Caco-2 (cell line): ENCODE measurements around the gene SLC26A1. TPM values are rescaled to one million over a fixed set of nuclear protein-coding genes. Genes with fewer than 3 reads are reported as not detected.

Source experiments
- BruUV-seq: library from RNA; stranded (reverse); fragments of 400-500 nt; replicated peaks from 2 replicates; lab custom pipeline; 2021; lab: Mats Ljungman, UMichigan
- CTCF ChIA-PET: fragments of 300-600 bp; sonication (Branson Sonifier 250); formaldehyde crosslinking; loops from one replicate; lab custom pipeline; 2022; ENCODE audit warnings: antibody characterized with exemption; lab: Charles Lee
- POLR2A ChIA-PET: fragments of 300-600 bp; sonication (Branson Sonifier 250); formaldehyde crosslinking; loops from one replicate; lab custom pipeline; 2022; ENCODE audit warnings: antibody characterized with exemption; lab: Charles Lee
- DNase-seq, 2 experiments: peaks; one replicate each; pipeline versions ENCODE4 v3.0.0 to v3.0.0-alpha.2; 2020 to 2022
- H3K27me3 ChIP-seq: replicated peaks from 2 replicates; pipeline ENCODE4 v1.6.0; 2011; ENCODE audit warnings: low read length; ENCODE audit not compliant: control insufficient read depth, insufficient read depth
- H3K36me3 ChIP-seq: 2 replicates; pipeline ENCODE4 v1.5.1; 2011; ENCODE audit warnings: low read length; ENCODE audit not compliant: control insufficient read depth, insufficient read depth
- H3K4me1 ChIP-seq: fragments of 250-450 bp; sonication (Bioruptor Pico); 2 replicates; pipeline ENCODE4 v1.5.1; 2020; ENCODE audit warnings: mild to moderate bottlenecking
- H3K4me3 ChIP-seq: 2 replicates; pipeline ENCODE4 v1.5.1; 2011; ENCODE audit warnings: low read depth, mild to moderate bottlenecking, control low read depth, low read length
- H3K9me3 ChIP-seq: fragments of 250-450 bp; sonication (Bioruptor Pico); 2 replicates; pipeline ENCODE4 v1.5.1; 2020; ENCODE audit warnings: mild to moderate bottlenecking, moderate library complexity
- H3K27ac Mint-ChIP-seq: one replicate; pipeline ENCODE4 v1.8.0; 2022; ENCODE audit warnings: mixed read lengths; ENCODE audit not compliant: unreplicated experiment
- H3K27me3 Mint-ChIP-seq: one replicate; pipeline ENCODE4 v1.8.0; 2022; ENCODE audit warnings: mixed read lengths; ENCODE audit not compliant: insufficient read depth, unreplicated experiment
- H3K36me3 Mint-ChIP-seq: one replicate; pipeline ENCODE4 v1.8.0; 2022; ENCODE audit warnings: mild to moderate bottlenecking, mixed read lengths; ENCODE audit not compliant: insufficient read depth, unreplicated experiment
- H3K4me1 Mint-ChIP-seq: one replicate; pipeline ENCODE4 v1.8.0; 2022; ENCODE audit warnings: low read depth, mixed read lengths; ENCODE audit not compliant: unreplicated experiment
- H3K4me3 Mint-ChIP-seq: one replicate; pipeline ENCODE4 v1.8.0; 2022; ENCODE audit warnings: mild to moderate bottlenecking, moderate library complexity, mixed read lengths; ENCODE audit not compliant: unreplicated experiment
- H3K9me3 Mint-ChIP-seq: one replicate; pipeline ENCODE4 v1.8.0; 2022; ENCODE audit warnings: mixed read lengths; ENCODE audit not compliant: unreplicated experiment
- intact Hi-C: fragments of 100-400 bp; cut with micrococcal nuclease; formaldehyde crosslinking; loops from one replicate; pipeline ENCODE4 v1.10.0; 2022; ENCODE audit not compliant: unreplicated experiment
- total RNA-seq: library from RNA; stranded (reverse); gene quantifications from 2 replicates; pipeline ENCODE4 v1.2.3, GENCODE V29; 2022
- TF ChIP-seq, protein P1 (sequence below), 2 experiments: fragments of 200-600 bp in 1 of 2; IDR thresholded peaks; 1 replicate in 1 of 2; 2 replicates in 1 of 2; pipeline versions ENCODE4 v1.5.1 to v1.8.0; 2011 to 2022; ENCODE audit warnings: antibody characterized with exemption in 1 of 2, control low read depth in 1 of 2, inconsistent platforms in 1 of 2, low read depth in 1 of 2, low read length in 1 of 2, mild to moderate bottlenecking in 1 of 2, moderate library complexity in 1 of 2; ENCODE audit not compliant: insufficient read depth in 1 of 2, severe bottlenecking in 1 of 2, unreplicated experiment in 1 of 2

Gene SLC26A1
- total RNA-seq, 1 experiment from 2014 or later, result 9.6 TPM

DNA sequence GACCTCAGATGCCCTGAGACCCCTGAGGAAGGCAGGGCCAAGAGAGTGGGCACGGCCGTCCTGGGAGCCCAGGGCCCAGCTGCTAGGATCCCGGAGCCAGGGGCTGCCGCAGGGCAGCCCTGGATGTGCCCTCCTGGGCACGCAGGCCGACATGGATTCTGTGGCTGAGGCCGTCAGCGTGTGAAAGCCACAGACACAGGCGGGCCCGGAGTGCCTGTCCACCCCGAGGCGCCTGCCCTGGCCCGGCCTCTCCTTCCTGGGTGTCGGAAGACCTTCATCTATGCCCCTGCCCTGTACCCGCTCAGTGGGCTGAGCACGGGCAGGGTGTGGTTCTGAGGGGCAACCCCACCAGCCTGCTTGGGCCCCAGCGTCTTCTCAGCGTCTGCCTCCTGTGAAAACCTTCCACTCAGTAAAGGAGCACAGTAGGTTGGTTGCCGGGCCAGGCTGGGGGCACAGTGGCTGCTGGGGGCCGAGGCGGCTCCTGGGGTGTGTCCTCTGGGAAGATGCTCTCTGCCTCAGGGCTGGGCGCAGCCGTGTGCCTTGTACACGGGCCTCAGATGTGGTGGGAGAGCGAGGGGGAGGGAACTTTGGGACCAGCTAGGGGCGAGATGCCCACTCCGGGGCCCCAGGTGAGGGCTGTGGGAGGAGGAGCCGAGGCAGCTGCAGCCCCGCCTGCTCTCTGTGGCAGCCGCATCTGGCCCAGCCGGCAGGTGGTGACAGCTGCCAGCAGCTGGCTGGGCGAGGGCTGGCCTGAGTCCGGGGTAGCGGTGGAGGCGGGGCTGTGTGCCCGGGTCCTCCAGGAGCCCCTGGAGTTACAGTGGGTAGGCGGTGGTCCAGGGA, 39.0 kb upstream of the SLC26A1 start:
- H3K4me1 Mint-ChIP-seq, result no peaks in the 10 kb centered on the region
- H3K27me3 ChIP-seq, result no peaks in the 10 kb centered on the region
- no peaks in the 10 kb centered on the region for H3K4me1 ChIP-seq
- TF ChIP-seq, protein P1, sequence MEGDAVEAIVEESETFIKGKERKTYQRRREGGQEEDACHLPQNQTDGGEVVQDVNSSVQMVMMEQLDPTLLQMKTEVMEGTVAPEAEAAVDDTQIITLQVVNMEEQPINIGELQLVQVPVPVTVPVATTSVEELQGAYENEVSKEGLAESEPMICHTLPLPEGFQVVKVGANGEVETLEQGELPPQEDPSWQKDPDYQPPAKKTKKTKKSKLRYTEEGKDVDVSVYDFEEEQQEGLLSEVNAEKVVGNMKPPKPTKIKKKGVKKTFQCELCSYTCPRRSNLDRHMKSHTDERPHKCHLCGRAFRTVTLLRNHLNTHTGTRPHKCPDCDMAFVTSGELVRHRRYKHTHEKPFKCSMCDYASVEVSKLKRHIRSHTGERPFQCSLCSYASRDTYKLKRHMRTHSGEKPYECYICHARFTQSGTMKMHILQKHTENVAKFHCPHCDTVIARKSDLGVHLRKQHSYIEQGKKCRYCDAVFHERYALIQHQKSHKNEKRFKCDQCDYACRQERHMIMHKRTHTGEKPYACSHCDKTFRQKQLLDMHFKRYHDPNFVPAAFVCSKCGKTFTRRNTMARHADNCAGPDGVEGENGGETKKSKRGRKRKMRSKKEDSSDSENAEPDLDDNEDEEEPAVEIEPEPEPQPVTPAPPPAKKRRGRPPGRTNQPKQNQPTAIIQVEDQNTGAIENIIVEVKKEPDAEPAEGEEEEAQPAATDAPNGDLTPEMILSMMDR (IDR thresholded peaks at IDR 0.05; ENCODE audit: insufficient read depth in 1 of 2, low read depth in 1 of 2, low read length in 1 of 2, severe bottlenecking in 1 of 2, unreplicated experiment in 1 of 2), result no peak
- DNase-seq, result no peak
- no peaks in the 10 kb centered on the region for H3K9me3 Mint-ChIP-seq
- no peaks in the 10 kb centered on the region for H3K9me3 ChIP-seq
- ChIA-PET POLR2A (no interaction called here), CTCF (no interaction called here)
- peaks cover 23% of the 10 kb centered on the region for H3K36me3 Mint-ChIP-seq
- no peak overlapping the region for H3K4me3 ChIP-seq
- no peak overlapping the region for H3K4me3 Mint-ChIP-seq
- intact Hi-C loops, result no loop called here
- BruUV-seq, result no TSS peak
- no peaks in the 10 kb centered on the region for H3K27me3 Mint-ChIP-seq
- H3K27ac Mint-ChIP-seq, result no peak overlapping the region
- H3K36me3 ChIP-seq, result no peaks in the 10 kb centered on the region

DNA sequence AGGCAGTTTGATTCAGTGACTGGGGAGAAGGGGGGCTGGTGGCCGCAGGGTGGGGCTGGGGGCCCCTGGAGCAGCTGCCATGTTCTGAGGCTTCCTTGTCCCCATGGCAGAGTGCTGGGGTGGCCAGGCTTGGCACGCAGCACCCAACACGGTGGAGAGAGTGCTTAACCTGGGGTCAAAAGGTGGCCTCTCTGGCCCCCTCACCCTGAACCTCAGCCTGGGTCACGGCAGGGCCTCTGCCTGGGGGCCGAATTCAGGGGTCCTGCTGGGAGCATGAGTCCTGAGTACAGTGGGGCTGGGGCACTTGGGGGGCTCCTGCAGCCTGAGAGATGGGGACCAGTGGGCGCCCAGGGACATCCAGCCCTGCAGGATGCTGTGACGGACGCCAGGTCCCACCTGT, 38.1 kb upstream of the SLC26A1 start:
- POLR2A ChIA-PET, result no interaction called here
- Mint-ChIP-seq H3K4me3 (no peak overlapping the region), H3K9me3 (no peaks in the 10 kb centered on the region), H3K27ac (no peak overlapping the region), H3K36me3 (peaks cover 23% of the 10 kb centered on the region), H3K27me3 (no peaks in the 10 kb centered on the region), H3K4me1 (no peaks in the 10 kb centered on the region)
- no peak for DNase-seq
- BruUV-seq, result no TSS peak
- intact Hi-C loops, result no loop called here
- Histone ChIP-seq H3K36me3 (no peaks in the 10 kb centered on the region), H3K4me1 (no peaks in the 10 kb centered on the region), H3K4me3 (no peak overlapping the region), H3K27me3 (no peaks in the 10 kb centered on the region), H3K9me3 (no peaks in the 10 kb centered on the region)
- CTCF ChIA-PET, result no interaction called here
- TF ChIP-seq, protein P1 (IDR thresholded peaks at IDR 0.05; ENCODE audit: insufficient read depth in 1 of 2, low read depth in 1 of 2, low read length in 1 of 2, severe bottlenecking in 1 of 2, unreplicated experiment in 1 of 2), result no peak

DNA sequence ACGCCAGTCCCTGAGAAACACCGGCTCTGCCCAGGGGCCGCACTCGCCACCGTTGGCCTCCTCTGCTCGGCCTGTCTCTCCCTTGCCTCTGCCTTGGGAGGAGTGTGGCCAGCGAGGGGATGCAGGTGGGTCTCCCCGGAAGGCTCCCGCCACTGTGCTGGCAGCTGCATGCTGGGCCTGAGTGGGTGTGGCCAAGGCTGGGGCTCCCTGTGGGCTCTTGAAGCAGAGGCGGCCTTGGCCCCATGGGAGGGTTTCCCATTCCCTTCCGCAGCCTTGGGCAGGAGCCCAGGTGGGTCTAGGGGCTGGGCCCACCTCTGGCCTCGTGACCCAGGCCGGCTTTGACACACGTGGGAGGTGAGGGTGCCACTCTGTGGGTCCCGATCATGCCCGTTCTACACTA, 37.4 kb upstream of the SLC26A1 start:
- CTCF ChIA-PET, result no interaction called here
- H3K4me1 ChIP-seq, result no peaks in the 10 kb centered on the region
- H3K27me3 Mint-ChIP-seq, result no peaks in the 10 kb centered on the region
- BruUV-seq, result no TSS peak
- no peak overlapping the region for H3K27ac Mint-ChIP-seq
- POLR2A ChIA-PET, result no interaction called here
- DNase-seq, result no peak
- no peaks in the 10 kb centered on the region for H3K9me3 ChIP-seq
- no peaks in the 10 kb centered on the region for H3K9me3 Mint-ChIP-seq
- intact Hi-C loops, result no loop called here
- H3K4me3 Mint-ChIP-seq, result no peak overlapping the region
- H3K36me3 Mint-ChIP-seq, result peaks cover 24% of the 10 kb centered on the region
- no peak overlapping the region for H3K4me3 ChIP-seq
- TF ChIP-seq, protein P1 (IDR thresholded peaks at IDR 0.05; ENCODE audit: insufficient read depth in 1 of 2, low read depth in 1 of 2, low read length in 1 of 2, severe bottlenecking in 1 of 2, unreplicated experiment in 1 of 2), result no peak
- H3K27me3 ChIP-seq, result no peaks in the 10 kb centered on the region
- no peaks in the 10 kb centered on the region for H3K36me3 ChIP-seq
- H3K4me1 Mint-ChIP-seq, result no peaks in the 10 kb centered on the region
